ENCODE measurements around the gene GRID2. TPM values are rescaled to one million over a fixed set of nuclear protein-coding genes. Genes with fewer than 3 reads are reported as not detected.

GRID2 gene
- not detected for polyA plus RNA-seq (2012; ENCODE audit: low read depth, missing spikeins)

DNA sequence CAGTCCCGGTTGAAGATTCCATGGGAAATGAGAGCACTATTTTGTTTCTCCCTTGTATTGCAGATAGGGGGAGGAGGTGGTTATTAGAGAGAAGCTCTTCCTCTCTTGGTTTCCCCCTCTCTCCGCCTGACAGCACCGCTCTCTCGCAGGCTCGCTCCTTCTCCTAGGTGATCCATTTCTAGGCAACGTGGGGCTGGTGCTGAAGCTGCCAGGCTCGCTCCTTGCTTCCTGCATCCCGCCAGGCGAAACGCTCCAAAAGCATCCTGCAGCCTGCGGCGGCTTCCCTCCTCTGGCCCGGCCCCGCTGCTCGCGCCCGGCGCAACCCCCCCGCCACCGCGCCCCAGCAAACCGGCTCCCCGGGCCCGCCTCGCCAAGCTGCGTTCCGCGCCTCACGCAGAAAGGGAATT is at the start of gene GRID2:
GRID2 (plus strand) TSS at position 346 of the 407 bp plus-strand sequence.
- DNase-seq (ENCODE audit: insufficient read length, low spot score) = no peak
- TF ChIP-seq POU2F2 (IDR thresholded peaks at IDR 0.05; ENCODE audit: low read depth, low read length) (no peak), POLR2A (IDR thresholded peaks at IDR 0.05; ENCODE audit: low read depth, low read length) (no peak), SPI1 (IDR thresholded peaks at IDR 0.05; ENCODE audit: low read depth, low read length) (no peak), PAX5 (IDR thresholded peaks at IDR 0.05; ENCODE audit: insufficient read depth, low read length, severe bottlenecking) (no peak), TAF1 (IDR thresholded peaks at IDR 0.05; ENCODE audit: low read depth, low read length) (no peak), POLR2AphosphoS5 (IDR thresholded peaks at IDR 0.05; ENCODE audit: low read depth, low read length) (no peak)

DNA sequence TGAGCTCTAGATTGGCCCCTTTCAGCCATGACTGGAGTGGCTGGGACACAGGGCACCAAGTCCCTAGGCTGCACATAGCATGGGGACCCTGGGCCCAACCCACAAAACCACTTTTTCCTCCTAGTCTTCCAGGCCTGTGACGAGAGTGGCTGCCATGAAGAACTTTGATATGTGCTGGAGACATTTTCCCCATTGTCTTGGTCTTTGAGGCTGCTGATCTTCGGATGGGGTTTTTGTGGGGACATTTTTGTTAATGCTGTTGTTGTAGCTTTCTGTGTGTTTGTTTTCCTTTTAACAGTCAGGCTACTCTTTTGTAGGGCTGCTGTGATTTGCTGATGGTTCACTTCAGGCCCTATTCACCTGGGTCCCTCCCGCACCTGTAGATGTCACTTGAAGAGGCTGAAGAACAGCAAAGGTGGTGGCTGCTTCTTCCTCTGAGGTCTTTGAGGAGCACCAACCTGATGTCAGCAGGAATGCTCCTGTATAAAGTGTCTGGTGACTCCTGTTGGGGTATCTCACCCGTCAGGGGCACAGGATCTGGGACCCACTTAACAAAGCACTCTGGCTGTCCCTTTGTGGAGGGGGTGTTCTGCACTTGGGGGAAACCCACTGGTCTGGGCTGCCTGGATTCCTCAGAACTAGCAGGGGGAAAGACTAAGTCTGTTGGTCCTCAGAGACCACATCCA is 49.6 kb upstream of the GRID2 start:
- TF ChIP-seq PAX5 (IDR thresholded peaks at IDR 0.05; ENCODE audit: insufficient read depth, low read length, severe bottlenecking) (no peak), TAF1 (IDR thresholded peaks at IDR 0.05; ENCODE audit: low read depth, low read length) (no peak), POU2F2 (IDR thresholded peaks at IDR 0.05; ENCODE audit: low read depth, low read length) (no peak), SPI1 (IDR thresholded peaks at IDR 0.05; ENCODE audit: low read depth, low read length) (no peak), POLR2A (IDR thresholded peaks at IDR 0.05; ENCODE audit: low read depth, low read length) (no peak), POLR2AphosphoS5 (IDR thresholded peaks at IDR 0.05; ENCODE audit: low read depth, low read length) (no peak)
- FAIRE-seq (no peak), DNase-seq (ENCODE audit: insufficient read length, low spot score) (no peak)

More for the DNA sequence above, at the start of gene GRID2:
- FAIRE-seq = no peak

DNA sequence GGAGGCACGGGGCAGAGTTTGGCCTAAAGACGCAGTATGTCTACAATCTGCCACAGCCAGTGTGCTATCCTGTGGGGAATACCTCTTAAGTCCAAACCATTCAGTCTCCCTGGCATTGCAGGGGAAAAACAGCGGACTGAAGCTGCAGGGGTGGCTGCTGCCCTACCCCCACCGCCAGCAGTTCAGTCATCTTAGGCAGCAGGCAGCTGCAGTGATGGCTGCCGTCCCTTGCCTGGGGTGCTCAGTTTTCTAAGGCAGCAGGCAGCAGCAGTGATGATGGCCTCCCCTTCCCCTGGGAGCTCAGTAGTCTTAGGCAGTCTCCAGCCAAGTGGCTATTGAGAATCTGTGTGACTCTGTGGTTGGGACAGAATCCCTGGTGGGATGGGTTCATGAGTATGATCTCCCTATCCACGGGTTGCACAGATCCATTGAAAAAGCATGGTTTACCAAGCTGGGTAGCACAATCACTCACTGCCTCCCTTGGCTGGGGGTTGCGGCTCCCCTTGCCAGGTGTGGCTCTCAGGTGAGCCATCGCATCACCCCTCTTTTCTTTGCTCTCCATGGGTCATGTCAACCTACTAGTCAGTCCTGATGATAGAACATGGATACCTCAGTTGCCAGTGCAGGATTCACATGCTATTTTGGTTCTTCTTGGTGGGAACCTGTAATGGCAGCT is 48.9 kb upstream of the GRID2 start:
- TF ChIP-seq POLR2AphosphoS5 (IDR thresholded peaks at IDR 0.05; ENCODE audit: low read depth, low read length) (no peak), POLR2A (IDR thresholded peaks at IDR 0.05; ENCODE audit: low read depth, low read length) (no peak), POU2F2 (IDR thresholded peaks at IDR 0.05; ENCODE audit: low read depth, low read length) (no peak), PAX5 (IDR thresholded peaks at IDR 0.05; ENCODE audit: insufficient read depth, low read length, severe bottlenecking) (no peak), SPI1 (IDR thresholded peaks at IDR 0.05; ENCODE audit: low read depth, low read length) (no peak), TAF1 (IDR thresholded peaks at IDR 0.05; ENCODE audit: low read depth, low read length) (no peak)
- FAIRE-seq (no peak), DNase-seq (ENCODE audit: insufficient read length, low spot score) (no peak)

DNA sequence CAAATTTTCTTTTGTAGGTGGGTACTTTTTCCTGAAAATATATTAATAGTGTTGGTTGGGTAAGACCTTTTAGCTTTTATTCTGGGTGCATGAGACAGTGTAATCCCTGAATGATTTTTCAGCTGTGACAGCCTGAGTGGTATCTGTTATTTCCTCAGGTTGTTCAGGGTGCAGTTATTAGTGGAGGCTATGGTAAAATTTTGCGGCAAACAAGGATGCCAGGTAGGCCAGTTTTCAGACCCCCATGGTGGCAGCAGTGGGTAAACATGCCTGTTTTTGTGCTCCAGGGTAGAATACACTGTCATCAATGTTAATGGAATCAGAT is 47.9 kb upstream of the GRID2 start:
- TF ChIP-seq PAX5 (IDR thresholded peaks at IDR 0.05; ENCODE audit: insufficient read depth, low read length, severe bottlenecking) (no peak), POU2F2 (IDR thresholded peaks at IDR 0.05; ENCODE audit: low read depth, low read length) (no peak)
- DNase-seq (ENCODE audit: insufficient read length, low spot score) (no peak), FAIRE-seq (no peak)

DNA sequence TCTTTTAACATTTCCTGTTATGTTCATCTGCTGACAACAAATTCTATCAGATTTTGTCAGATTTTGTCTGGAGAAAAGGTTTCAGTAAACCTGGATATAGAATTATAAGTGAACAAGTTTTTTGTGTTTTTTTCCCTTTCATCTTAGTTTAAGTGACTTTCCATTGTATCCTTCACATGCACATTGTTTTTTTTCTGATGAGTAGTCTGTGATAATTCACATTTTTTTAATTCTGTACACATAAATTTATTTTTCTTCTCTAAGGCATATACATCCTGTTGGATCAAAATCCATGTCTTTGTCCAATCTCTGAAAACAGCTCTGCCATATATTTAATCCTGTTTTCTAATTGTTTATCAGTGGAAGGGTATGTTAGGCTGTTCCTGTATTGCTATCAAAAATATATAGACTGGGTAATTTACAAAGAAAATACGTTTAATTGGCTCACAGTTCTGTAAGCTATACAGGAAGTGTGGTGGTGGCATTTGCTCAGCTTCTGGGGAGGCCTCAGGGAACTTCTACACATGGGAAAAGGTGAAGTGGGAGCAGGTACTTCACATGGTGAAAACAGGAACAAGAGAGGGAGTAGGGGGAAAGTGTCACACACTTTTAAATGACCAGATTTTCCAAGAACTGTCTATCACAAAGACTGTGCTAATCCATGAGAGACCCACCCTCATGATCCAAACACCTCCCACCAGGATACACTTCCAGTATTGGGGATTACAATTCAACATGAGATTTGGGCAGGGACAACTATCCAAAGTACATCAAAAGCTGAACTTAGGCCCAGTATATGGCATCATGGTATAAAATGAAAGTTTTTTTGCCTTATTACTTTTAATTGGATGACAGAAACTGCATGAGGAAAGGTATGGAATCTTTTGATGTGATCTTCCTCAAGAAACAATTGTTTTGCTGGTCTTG is 45.6 kb upstream of the GRID2 start:
- no peak for FAIRE-seq
- DNase-seq (ENCODE audit: insufficient read length, low spot score) = no peak
- no peak for TF ChIP-seq POLR2A (IDR thresholded peaks at IDR 0.05; ENCODE audit: low read depth, low read length)

DNA sequence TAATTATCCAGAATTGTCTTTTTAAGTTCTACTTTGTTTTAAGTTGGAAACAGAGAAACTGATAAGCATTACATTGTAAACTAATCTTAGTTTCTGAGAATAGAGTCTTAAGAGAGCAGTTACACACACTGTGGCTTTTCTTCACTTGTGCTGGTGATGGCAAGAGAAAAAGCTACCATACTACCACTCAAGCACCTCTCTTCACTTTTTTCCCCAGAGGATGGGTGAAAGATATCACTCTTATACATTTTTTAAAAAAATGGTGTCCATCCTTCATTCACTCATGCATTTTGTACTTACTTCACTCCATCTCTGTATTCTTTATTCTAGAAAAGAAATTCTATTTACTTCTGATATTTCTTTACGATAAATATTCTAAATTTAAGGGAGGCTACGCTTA is 42.5 kb upstream of the GRID2 start:
- DNase-seq (ENCODE audit: insufficient read length, low spot score) (no peak), FAIRE-seq (no peak)
- TF ChIP-seq POLR2AphosphoS5 (IDR thresholded peaks at IDR 0.05; ENCODE audit: low read depth, low read length) (no peak), PAX5 (IDR thresholded peaks at IDR 0.05; ENCODE audit: insufficient read depth, low read length, severe bottlenecking) (no peak), POLR2A (IDR thresholded peaks at IDR 0.05; ENCODE audit: low read depth, low read length) (no peak), POU2F2 (IDR thresholded peaks at IDR 0.05; ENCODE audit: low read depth, low read length) (no peak), SPI1 (IDR thresholded peaks at IDR 0.05; ENCODE audit: low read depth, low read length) (no peak), TAF1 (IDR thresholded peaks at IDR 0.05; ENCODE audit: low read depth, low read length) (no peak)

DNA sequence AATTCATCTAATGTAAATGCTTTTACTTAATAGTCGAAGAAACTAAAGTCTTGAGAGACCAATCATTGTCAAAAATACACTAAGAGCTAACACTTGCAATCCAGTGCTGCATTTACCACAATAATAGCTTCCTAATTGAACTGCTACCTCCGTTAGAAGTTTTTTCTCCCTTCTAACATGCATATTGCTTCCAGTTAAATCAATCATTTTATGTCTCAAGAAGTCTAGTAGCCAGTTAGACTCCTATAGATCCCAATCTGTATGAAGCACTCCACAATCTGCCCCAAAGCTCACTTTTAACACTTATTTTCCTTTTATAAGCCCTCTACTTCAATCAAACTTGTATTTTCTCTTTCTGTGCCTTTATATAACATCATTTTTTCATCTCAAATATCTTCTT is 41.4 kb upstream of the GRID2 start:
- FAIRE-seq = no peak
- DNase-seq (ENCODE audit: insufficient read length, low spot score) = no peak
- TF ChIP-seq POLR2A (IDR thresholded peaks at IDR 0.05; ENCODE audit: low read depth, low read length) (no peak), PAX5 (IDR thresholded peaks at IDR 0.05; ENCODE audit: insufficient read depth, low read length, severe bottlenecking) (no peak), POU2F2 (IDR thresholded peaks at IDR 0.05; ENCODE audit: low read depth, low read length) (no peak), SPI1 (IDR thresholded peaks at IDR 0.05; ENCODE audit: low read depth, low read length) (no peak), POLR2AphosphoS5 (IDR thresholded peaks at IDR 0.05; ENCODE audit: low read depth, low read length) (no peak), TAF1 (IDR thresholded peaks at IDR 0.05; ENCODE audit: low read depth, low read length) (no peak)

DNA sequence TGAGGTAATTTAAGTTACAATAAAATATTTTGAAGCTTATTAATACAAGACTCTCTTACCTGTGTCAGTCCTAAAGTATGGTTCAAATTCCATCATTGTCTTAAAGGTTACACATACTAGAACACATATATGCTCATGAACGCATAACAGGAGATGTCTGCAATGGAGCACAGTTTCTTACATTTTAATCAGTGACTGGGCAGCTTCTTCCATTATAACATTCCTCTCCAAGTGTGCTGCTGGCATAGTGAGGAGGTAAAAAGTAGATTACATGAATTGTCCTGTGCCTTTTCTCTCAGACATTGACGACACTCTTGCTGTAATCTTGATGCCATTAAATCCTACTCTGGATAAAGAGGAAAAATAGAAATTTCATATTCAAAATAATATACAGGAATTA is 40.8 kb upstream of the GRID2 start:
- no peak for FAIRE-seq
- DNase-seq (ENCODE audit: insufficient read length, low spot score) = no peak
- TF ChIP-seq POU2F2 (IDR thresholded peaks at IDR 0.05; ENCODE audit: low read depth, low read length) = no peak

DNA sequence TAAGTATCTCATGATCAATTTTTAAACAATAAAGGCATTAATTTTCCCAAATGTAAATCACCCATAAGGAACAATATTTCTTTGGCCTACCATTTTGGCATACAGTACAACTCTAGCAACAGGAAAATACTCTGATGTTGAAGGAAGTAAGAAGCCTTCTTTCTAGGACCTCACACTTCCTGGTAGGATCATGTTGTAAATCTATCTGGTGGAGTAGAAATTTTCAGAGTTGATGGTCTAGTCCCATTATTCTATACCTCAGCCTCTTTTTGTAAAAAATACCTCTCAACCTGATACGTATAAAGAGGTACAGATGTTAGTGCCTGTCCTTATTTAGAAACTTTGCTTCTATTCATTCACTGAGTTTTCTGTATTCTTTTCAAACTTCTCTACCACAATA is 40.2 kb upstream of the GRID2 start:
- DNase-seq (ENCODE audit: insufficient read length, low spot score) (no peak), FAIRE-seq (no peak)
- no peak for TF ChIP-seq POLR2AphosphoS5 (IDR thresholded peaks at IDR 0.05; ENCODE audit: low read depth, low read length)
- no peak for TF ChIP-seq POLR2A (IDR thresholded peaks at IDR 0.05; ENCODE audit: low read depth, low read length)

DNA sequence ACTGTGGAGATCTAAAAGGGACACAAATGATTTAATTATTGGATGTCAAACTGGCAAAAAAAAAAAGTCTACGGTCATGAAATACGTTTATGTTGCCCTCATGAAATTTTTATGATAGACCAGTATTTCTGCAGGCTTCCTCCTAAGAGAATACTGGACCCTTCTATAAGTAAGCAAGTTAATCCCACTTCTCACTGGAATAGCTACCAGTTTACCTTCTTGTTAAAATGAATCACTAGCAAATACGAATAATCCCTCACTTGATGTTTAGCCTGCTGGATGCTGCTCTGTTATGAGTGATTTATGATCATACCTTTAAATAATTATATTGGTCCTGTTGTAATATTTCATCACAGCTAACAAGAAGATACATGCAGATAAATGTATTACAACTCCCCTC is 39.6 kb upstream of the GRID2 start:
- FAIRE-seq = no peak
- TF ChIP-seq PAX5 (IDR thresholded peaks at IDR 0.05; ENCODE audit: insufficient read depth, low read length, severe bottlenecking) = no peak
- TF ChIP-seq POU2F2 (IDR thresholded peaks at IDR 0.05; ENCODE audit: low read depth, low read length) = no peak
- TF ChIP-seq TAF1 (IDR thresholded peaks at IDR 0.05; ENCODE audit: low read depth, low read length) = no peak
- TF ChIP-seq POLR2AphosphoS5 (IDR thresholded peaks at IDR 0.05; ENCODE audit: low read depth, low read length) = no peak
- TF ChIP-seq SPI1 (IDR thresholded peaks at IDR 0.05; ENCODE audit: low read depth, low read length) = no peak
- TF ChIP-seq POLR2A (IDR thresholded peaks at IDR 0.05; ENCODE audit: low read depth, low read length) = no peak
- DNase-seq (ENCODE audit: insufficient read length, low spot score) = no peak

Measured in GM12891 (cell line).